Measurements from ENCODE around the gene GRB7.
"Not testable (repeated sequence)": the region's sequence is repeated elsewhere in the genome, so short reads cannot be mapped to it uniquely, and the experiment has no call there.

GRB7 gene

GRCh38 chr17:39732586-39732985 is 5.2 kb upstream of the GRB7 start:
- no peak for DNase-seq (ENCODE audit: low read depth in 2 of 3, low spot score in 1 of 3)

GRCh38 chr17:39735882-39736281 is 1.9 kb upstream of the GRB7 start:
- DNase-seq (ENCODE audit: low read depth in 2 of 3, low spot score in 1 of 3): no peak

- no peak for DNase-seq (ENCODE audit: low read depth in 2 of 3, low spot score in 1 of 3)
These were observed 1.2 kb upstream of the GRB7 start for GRCh38 chr17:39736319-39737165.

DNA sequence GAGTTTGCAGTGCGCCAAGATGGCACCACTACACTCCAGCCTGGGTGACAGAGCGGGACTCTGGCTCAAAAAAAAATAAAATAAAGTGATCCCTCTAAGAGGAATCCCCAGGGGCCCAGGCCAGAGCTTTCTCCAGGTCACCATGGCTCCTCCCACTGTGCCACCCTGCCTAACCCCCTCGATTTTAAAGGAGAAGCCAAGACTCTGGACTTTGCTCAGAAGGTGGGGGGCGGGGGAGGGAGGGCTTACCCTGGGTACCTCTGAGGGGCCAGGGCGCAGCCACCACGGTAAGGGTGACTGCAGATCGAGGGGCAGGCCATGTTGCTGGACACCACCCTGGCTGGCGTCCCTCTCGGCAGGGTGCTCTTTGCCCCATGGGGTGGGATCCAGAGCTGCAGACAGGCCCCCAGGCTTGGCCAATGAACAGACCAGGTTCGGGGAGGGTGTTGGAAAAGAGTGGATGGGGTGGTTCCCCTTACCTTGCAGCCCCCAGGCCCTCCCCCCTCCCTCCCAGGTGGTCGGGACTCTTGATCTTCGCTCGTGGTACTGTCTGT is 455 bp upstream of the GRB7 start:
- no peak for DNase-seq (ENCODE audit: low read depth in 2 of 3, low spot score in 1 of 3)

GRCh38 chr17:39738568-39738901 is 797 bp downstream of the GRB7 start:
- peak in 1 of 3 donors; percentile 37 for DNase-seq (ENCODE audit: low read depth in 2 of 3, low spot score in 1 of 3)

DNA sequence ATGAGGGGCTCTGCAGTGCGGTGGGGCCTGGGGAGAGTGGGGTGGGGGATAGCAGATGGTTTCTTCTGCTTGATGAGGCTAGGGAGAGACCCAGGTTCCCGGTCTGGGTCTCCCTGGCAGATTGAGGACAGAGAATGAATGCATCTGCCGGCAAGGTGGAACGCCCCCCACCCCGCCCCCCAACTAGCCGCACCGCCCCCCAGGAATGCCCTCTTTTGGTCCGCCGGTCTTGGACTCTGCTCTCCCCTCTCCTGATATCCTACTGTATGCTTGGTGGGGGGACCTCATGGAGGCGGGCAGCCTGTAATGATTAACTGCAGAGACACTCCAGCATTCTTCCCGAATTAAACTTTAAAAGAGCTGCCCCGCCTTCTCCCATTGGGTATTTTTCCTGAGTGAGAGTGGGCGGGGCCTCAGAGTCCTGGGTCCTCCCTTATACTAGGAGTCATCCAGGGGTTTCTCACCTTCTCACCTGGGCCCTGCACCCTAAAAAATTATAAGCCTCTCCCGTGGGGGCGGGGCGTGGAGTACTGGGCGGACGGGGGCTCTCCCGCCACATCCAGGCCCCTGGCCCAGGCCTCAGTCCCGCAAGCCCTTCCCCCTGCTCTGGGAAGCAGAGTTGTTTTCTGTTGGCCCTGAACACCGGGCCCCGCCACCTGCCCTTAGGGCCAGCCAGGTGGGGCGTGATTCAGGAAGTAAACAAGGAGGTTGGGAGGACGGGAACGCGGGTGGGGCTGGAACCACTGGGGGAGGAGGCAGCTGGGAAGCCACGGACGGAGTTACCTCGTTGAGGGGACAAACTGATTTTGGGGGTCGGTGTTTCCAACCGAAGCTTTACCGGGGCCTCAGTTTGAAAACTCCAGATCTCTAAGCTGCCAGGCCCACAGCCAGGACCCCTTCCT is 1.5 kb downstream of the GRB7 start:
- DNase-seq (ENCODE audit: low read depth in 2 of 3, low spot score in 1 of 3): no peak

DNA sequence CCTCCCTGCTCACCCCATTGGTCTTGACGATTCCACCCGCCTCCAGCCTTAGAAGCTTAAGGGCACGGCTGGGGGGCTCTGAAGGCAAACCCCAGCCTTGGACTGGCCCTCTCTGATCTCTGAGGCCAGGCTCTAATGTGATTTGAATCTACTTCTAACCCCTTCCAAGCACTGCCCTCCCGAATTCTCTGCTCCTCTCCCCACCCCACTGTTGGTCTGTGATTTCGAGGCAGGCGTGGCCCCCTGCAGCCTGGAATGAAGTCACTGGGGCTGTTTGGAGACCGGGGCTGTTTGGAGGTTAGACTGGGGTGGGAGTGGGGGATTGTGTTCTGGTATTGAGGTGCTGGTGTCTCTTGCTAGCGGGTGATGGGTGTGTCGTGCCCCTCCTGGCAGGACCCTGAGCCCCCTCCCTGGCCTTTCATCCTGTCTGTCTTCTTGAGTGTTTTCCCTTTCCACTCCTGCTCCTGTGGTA is 2.2 kb downstream of the GRB7 start:
- no peak for DNase-seq (ENCODE audit: low read depth in 2 of 3, low spot score in 1 of 3)

DNA sequence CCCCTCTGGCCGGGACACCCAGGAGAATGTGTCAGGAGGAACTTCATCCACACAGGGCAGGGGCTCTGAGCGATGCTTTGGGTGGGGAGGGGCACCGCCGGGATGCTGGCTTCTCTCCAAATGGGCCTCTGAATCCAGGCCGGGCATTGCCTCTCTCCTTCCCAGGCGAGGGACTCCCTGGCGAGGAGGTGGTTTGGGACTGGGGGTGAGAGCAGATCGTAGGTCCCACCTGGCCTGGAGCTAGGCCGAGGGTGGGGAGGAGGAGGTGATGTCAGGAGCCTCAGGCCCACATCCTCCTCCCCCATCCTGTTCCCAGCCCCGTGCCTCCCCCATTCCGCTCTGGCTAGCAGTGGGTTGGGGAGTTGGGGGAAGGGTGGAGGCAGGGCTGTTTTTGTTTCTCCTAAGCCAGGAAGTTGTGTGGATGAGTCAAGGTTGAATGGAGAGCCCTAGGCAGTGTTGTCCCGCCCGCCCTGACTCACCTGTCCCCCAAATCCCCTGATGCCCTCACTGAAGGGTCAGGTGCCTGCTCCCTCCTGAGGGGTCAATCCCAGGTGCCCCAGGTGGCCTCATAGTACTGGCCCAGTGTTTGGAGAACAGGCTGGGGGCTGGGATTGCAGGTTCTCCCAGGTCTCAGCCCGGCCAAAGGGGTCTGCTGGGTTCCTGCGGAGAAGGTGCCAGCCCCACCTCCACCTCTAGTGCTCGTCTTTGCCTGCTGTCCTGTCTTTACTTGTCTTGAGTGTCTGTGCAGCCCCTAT is 2.8 kb downstream of the GRB7 start:
- DNase-seq (ENCODE audit: low read depth in 2 of 3, low spot score in 1 of 3): no peak

DNA sequence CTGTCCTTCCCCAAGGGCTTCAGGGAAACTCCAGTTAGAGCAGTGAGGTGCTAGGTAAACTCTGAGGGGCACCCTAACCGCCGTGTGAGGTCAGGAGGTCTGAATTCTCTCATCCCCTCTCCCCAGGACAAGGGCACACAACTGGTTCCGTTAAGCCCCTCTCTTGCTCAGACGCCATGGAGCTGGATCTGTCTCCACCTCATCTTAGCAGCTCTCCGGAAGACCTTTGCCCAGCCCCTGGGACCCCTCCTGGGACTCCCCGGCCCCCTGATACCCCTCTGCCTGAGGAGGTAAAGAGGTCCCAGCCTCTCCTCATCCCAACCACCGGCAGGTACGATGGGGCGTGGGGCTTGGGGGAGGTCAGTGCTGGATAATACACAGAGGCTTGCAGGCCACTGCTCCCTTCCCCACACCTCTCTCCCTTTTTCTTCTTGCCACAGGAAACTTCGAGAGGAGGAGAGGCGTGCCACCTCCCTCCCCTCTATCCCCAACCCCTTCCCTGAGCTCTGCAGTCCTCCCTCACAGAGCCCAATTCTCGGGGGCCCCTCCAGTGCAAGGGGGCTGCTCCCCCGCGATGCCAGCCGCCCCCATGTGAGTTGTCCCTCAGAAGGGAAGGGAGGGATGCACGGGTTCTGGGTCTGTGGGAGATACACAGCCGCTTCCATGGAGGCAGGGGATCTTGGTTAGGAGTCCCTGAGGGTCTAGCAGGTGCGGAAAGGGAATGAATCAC is 4.6 kb downstream of the GRB7 start:
- DNase-seq (ENCODE audit: low read depth in 2 of 3, low spot score in 1 of 3): no peak

DNA sequence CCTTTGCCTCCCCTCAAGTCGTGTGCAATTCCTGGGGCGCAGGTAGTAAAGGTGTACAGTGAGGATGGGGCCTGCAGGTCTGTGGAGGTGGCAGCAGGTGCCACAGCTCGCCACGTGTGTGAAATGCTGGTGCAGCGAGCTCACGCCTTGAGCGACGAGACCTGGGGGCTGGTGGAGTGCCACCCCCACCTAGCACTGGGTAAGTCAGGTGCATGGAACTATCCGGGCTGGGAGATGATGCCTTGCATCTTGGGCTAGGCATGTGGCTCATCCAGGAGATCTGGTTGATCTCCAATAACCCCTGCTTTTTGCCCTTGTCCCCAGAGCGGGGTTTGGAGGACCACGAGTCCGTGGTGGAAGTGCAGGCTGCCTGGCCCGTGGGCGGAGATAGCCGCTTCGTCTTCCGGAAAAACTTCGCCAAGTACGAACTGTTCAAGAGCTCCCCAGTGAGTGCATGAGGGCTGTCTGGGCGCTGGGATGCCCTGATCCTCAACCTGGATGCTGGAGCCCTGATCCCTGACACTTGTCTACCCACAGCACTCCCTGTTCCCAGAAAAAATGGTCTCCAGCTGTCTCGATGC is 5.2 kb downstream of the GRB7 start:
- DNase-seq (ENCODE audit: low read depth in 2 of 3, low spot score in 1 of 3): no peak

- DNase-seq (ENCODE audit: low read depth in 2 of 3, low spot score in 1 of 3): no peak
These were observed 6.5 kb downstream of the GRB7 start for GRCh38 chr17:39744075-39744835.

GRCh38 chr17:39744836-39745215 is 7.1 kb downstream of the GRB7 start:
- DNase-seq (ENCODE audit: low read depth in 2 of 3, low spot score in 1 of 3): no peak

DNA sequence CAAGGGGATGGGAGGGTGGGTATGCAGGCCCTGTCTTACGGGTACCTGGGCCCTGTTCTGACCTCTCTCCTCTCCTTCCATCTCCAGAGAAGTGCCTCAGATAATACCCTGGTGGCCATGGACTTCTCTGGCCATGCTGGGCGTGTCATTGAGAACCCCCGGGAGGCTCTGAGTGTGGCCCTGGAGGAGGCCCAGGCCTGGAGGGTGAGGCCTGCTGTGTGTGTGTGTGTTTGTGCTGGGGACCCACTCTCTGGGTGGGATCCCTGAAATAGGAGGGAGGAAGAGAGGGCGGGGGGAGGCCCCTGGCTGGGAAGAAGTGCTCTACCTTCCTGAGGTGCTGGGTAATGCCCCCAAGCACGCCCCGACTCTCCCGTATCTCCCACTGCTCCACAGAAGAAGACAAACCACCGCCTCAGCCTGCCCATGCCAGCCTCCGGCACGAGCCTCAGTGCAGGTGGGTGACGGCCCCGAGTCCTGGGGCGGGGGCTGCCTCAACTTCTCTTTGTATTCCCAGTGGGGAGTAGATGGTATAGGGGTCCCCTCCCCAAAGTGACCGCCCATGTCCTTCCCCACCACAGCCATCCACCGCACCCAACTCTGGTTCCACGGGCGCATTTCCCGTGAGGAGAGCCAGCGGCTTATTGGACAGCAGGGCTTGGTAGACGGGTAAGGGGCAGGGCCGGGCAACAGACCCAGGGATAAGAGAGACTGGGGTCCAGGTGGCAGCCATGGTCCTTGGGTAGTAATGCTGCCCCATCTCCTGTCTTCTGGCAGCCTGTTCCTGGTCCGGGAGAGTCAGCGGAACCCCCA is 7.8 kb downstream of the GRB7 start:
- DNase-seq (ENCODE audit: low read depth in 2 of 3, low spot score in 1 of 3): no peak

DNA sequence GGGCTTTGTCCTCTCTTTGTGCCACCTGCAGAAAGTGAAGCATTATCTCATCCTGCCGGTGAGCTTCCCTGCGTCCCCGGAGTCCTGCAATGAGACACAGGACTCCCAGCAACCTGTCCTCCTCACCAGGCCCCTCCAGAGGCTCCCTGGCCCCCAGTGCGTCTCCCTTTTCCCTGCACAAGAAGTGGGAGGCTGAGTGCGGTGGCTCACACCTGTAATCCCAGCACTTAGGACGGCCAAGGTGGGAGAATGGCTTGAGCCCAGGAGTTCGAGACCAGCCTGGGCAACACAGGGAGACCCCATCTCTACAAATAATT is 8.4 kb downstream of the GRB7 start:
- DNase-seq (ENCODE audit: low read depth in 2 of 3, low spot score in 1 of 3): no peak

DNA sequence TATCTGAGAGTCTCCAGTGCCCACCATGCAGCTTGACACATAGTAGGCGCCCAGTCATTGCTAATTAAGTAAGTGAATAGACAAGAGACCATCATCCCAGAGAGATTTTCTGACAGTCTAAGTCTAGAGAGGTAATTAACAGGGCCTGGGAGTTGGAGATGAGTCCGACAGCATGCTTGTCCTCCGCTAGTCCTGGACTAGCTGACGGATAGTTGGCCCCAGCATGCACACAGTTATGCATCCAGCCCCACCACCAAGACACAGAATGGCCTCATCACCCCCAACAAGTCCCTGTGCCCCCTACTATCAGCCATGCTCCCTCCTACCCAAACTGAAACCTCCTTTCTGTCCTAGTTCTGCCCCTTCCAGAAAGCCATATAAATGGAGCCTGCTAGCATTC is 10.0 kb downstream of the GRB7 start:
- DNase-seq (ENCODE audit: low read depth in 2 of 3, low spot score in 1 of 3): no peak

DNA sequence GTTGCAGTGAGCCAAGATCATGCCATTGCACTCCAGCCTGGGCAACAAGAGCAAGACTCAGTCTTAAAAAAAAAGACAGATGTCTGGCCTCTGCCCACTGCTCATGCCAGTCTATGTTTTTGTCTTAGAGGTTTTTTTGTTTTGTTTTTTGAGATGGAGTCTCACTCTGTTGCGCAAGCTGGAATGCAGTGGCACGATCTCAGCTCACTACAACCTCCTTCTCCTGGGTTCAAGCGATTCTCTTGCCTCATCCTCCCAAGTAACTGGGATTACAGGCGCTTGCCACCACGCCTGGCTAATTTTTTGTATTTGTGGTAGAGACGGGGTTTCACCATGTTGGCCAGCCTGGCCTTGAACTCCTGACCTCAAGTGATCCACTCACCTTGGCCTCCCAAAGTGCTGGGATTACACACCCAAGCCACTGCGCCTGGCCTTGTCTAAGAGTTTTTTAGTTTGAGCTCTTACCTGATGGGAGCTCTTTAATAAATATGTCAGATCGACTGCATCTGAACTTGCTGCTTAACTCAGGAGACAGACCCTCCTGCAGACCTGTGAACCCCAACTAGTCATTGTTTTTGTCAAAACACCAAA is 10.8 kb downstream of the GRB7 start:
- DNase-seq (ENCODE audit: low read depth in 2 of 3, low spot score in 1 of 3): not testable (repeated sequence)

GRCh38 chr17:39750131-39751015 is 12.6 kb downstream of the GRB7 start:
- DNase-seq (ENCODE audit: low read depth in 2 of 3, low spot score in 1 of 3): no peak
